HG03442 (cell line): ENCODE measurements around the gene SMG6.
A peak's percentile ranks its signal among the peaks of the same experiment; 100 is the strongest.

ENCODE experiments used
- ATAC-seq: cut with Tn5 transposase; IDR thresholded peaks from one replicate; pipeline ENCODE4 v1.9.1; 2021; ENCODE audit warnings: mild to moderate bottlenecking, moderate library complexity; ENCODE audit not compliant: unreplicated experiment

The SMG6 gene

GRCh38 chr17:2034806-2035540 is 268.6 kb downstream of the SMG6 start:
- ATAC-seq, result no peak

GRCh38 chr17:2034157-2034556 is 269.4 kb downstream of the SMG6 start:
- no peak for ATAC-seq

GRCh38 chr17:2033153-2033552 is 270.4 kb downstream of the SMG6 start:
- no peak for ATAC-seq

GRCh38 chr17:2030779-2031163 is 272.8 kb downstream of the SMG6 start:
- ATAC-seq, result no peak

GRCh38 chr17:2029911-2030778 is 273.4 kb downstream of the SMG6 start, which contains the start of gene DPH1:
DPH1 (plus strand) TSS chr17:2030153; CDS start chr17:2030170, 17 bp downstream.
- peak; percentile 65 for ATAC-seq

- no peak for ATAC-seq
Measured at GRCh38 chr17:2028737-2029136, 274.8 kb downstream of the SMG6 start.

- no peak for ATAC-seq
Measured at GRCh38 chr17:2028234-2028614, 275.4 kb downstream of the SMG6 start.

- ATAC-seq, result no peak
Measured at GRCh38 chr17:2027528-2028233, 275.9 kb downstream of the SMG6 start.

- no peak for ATAC-seq
Measured at GRCh38 chr17:2025622-2026309, 277.8 kb downstream of the SMG6 start.

GRCh38 chr17:2025220-2025621 is 278.4 kb downstream of the SMG6 start, which contains the start of gene RTN4RL1:
RTN4RL1 (minus strand) TSS chr17:2025334; CDS start chr17:2024865, 469 bp downstream.
- no peak for ATAC-seq

GRCh38 chr17:2024572-2025219 is 278.9 kb downstream of the SMG6 start:
- ATAC-seq, result no peak

GRCh38 chr17:2023692-2024571 is 279.7 kb downstream of the SMG6 start:
- ATAC-seq, result no peak

- ATAC-seq, result no peak
Measured at GRCh38 chr17:2023256-2023655, 280.3 kb downstream of the SMG6 start.

- ATAC-seq, result no peak
Measured at GRCh38 chr17:2022647-2023240, 280.8 kb downstream of the SMG6 start.

GRCh38 chr17:2020721-2021120 is 282.9 kb downstream of the SMG6 start:
- ATAC-seq, result no peak

- no peak for ATAC-seq
Measured at GRCh38 chr17:2019723-2020122, 283.9 kb downstream of the SMG6 start.

GRCh38 chr17:2018716-2019510 is 284.7 kb downstream of the SMG6 start:
- ATAC-seq, result no peak
